Measurements from ENCODE around the gene DICER1.

DNA sequence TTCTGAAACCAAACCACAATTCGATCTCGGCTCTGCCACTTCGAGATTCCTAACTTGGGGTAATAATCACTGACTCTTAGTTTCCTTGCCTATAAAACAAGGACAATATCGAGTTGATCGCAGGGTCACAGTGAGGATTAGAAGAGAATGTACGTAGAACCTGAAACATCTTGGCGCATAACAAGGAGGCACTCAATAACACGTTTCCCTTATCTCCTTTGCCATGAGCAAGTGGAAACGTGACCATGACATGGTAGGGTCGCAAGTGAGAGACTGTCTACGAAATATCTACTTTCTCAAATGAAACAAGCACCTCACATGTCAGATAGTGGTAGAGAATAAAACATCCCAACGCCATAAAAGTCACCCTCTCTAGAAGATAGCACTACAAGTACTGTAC, 2.3 kb downstream of the DICER1 start:
- TF ChIP-seq, protein P1, sequence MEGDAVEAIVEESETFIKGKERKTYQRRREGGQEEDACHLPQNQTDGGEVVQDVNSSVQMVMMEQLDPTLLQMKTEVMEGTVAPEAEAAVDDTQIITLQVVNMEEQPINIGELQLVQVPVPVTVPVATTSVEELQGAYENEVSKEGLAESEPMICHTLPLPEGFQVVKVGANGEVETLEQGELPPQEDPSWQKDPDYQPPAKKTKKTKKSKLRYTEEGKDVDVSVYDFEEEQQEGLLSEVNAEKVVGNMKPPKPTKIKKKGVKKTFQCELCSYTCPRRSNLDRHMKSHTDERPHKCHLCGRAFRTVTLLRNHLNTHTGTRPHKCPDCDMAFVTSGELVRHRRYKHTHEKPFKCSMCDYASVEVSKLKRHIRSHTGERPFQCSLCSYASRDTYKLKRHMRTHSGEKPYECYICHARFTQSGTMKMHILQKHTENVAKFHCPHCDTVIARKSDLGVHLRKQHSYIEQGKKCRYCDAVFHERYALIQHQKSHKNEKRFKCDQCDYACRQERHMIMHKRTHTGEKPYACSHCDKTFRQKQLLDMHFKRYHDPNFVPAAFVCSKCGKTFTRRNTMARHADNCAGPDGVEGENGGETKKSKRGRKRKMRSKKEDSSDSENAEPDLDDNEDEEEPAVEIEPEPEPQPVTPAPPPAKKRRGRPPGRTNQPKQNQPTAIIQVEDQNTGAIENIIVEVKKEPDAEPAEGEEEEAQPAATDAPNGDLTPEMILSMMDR (IDR thresholded peaks at IDR 0.05), result no peak
- no peak for TF ChIP-seq POLR2A (IDR thresholded peaks at IDR 0.05)

All from adrenal gland (tissue), 5 donors.